Neuronal stem cell (in vitro differentiated cells): ENCODE measurements around the gene GARNL3.

ENCODE experiments used
- DNase-seq: peaks from one replicate; pipeline ENCODE4 v3.0.0-alpha.2; 2013; ENCODE audit warnings: low spot score
- H2AFZ ChIP-seq: one replicate; pipeline ENCODE4 v1.6.1; 2013; ENCODE audit warnings: mild to moderate bottlenecking, low read length, inconsistent platforms
- H2AK5ac ChIP-seq: 2 replicates; pipeline ENCODE4 v1.6.1; 2013; ENCODE audit warnings: low read depth, mild to moderate bottlenecking, inconsistent platforms, low read length, moderate library complexity, mixed read lengths
- H2BK120ac ChIP-seq: 2 replicates; pipeline ENCODE4 v1.6.1; 2013; ENCODE audit warnings: low read depth, mild to moderate bottlenecking, inconsistent platforms, low read length, moderate library complexity, mixed read lengths
- H2BK12ac ChIP-seq: one replicate; pipeline ENCODE4 v1.6.1; 2013; ENCODE audit warnings: low read length, inconsistent platforms
- H2BK15ac ChIP-seq: 2 replicates; pipeline ENCODE4 v1.6.1; 2013; ENCODE audit warnings: mild to moderate bottlenecking, low read length, inconsistent platforms, mixed read lengths
- H2BK5ac ChIP-seq: one replicate; pipeline ENCODE4 v1.6.1; 2013; ENCODE audit warnings: inconsistent platforms, mild to moderate bottlenecking, low read length, moderate library complexity
- H3K14ac ChIP-seq: one replicate; pipeline ENCODE4 v1.6.1; 2013; ENCODE audit warnings: low read length, inconsistent platforms
- H3K18ac ChIP-seq: 2 replicates; pipeline ENCODE4 v1.6.1; 2013; ENCODE audit warnings: low read length, inconsistent platforms
- H3K23ac ChIP-seq: 2 replicates; pipeline ENCODE4 v1.6.1; 2013; ENCODE audit warnings: low read depth, mild to moderate bottlenecking, mixed read lengths, low read length, inconsistent platforms; ENCODE audit not compliant: poor library complexity
- H3K27ac ChIP-seq: replicated peaks from 3 replicates; pipeline ENCODE4 v1.5.1; 2013; ENCODE audit warnings: low read length, inconsistent platforms
- H3K27me3 ChIP-seq, 3 experiments: 2 replicates each; pipeline ENCODE4 v1.6.1; 2013; ENCODE audit warnings: low read length in 3 of 3, mild to moderate bottlenecking in 2 of 3, inconsistent platforms in 1 of 3, low read depth in 1 of 3, mixed read lengths in 1 of 3, moderate library complexity in 1 of 3; ENCODE audit not compliant: control insufficient read depth in 3 of 3, insufficient read depth in 3 of 3
- H3K36me3 ChIP-seq, 2 donors: replicated peaks in 1 of 2; 2 replicates each; pipeline ENCODE4 v1.6.1; 2013; ENCODE audit warnings: low read length in 2 of 2; ENCODE audit not compliant: control insufficient read depth in 2 of 2, insufficient read depth in 2 of 2
- H3K4ac ChIP-seq: 2 replicates; pipeline ENCODE4 v1.6.1; 2013; ENCODE audit warnings: inconsistent platforms, mild to moderate bottlenecking, low read length, moderate library complexity
- H3K4me1 ChIP-seq, 2 donors: 1 replicate in 1 of 2; 2 replicates in 1 of 2; pipeline ENCODE4 v1.6.1; 2013; ENCODE audit warnings: low read length in 2 of 2, low read depth in 1 of 2; ENCODE audit not compliant: control insufficient read depth in 2 of 2, insufficient read depth in 1 of 2
- H3K4me2 ChIP-seq: one replicate; pipeline ENCODE4 v1.6.1; 2013; ENCODE audit warnings: mild to moderate bottlenecking, low read length, inconsistent platforms; ENCODE audit not compliant: insufficient read depth, poor library complexity, severe bottlenecking
- H3K4me3 ChIP-seq, 2 donors: 2 replicates each; pipeline ENCODE4 v1.5.1; 2013; ENCODE audit warnings: low read length in 2 of 2, mild to moderate bottlenecking in 2 of 2, inconsistent platforms in 1 of 2, moderate library complexity in 1 of 2
- H3K79me1 ChIP-seq: one replicate; pipeline ENCODE4 v1.6.1; 2013; ENCODE audit warnings: low read depth, mild to moderate bottlenecking, inconsistent platforms, low read length, moderate library complexity
- H3K9ac ChIP-seq: one replicate; pipeline ENCODE4 v1.6.1; 2013; ENCODE audit warnings: mild to moderate bottlenecking, low read depth, low read length, inconsistent platforms; ENCODE audit not compliant: poor library complexity
- H3K9me3 ChIP-seq, 2 donors: replicated peaks in 1 of 2; 2 replicates each; pipeline versions ENCODE3 to v1.6.1; 2013; ENCODE audit warnings: low read length in 2 of 2, mild to moderate bottlenecking in 2 of 2, inconsistent platforms in 1 of 2, low read depth in 1 of 2, mixed read lengths in 1 of 2, moderate library complexity in 1 of 2; ENCODE audit not compliant: control insufficient read depth in 2 of 2, insufficient read depth in 1 of 2
- H4K8ac ChIP-seq: one replicate; pipeline ENCODE4 v1.6.1; 2013; ENCODE audit warnings: low read depth, mild to moderate bottlenecking, inconsistent platforms, low read length, moderate library complexity
- H4K91ac ChIP-seq: one replicate; pipeline ENCODE4 v1.6.1; 2013; ENCODE audit warnings: low read length, low read depth, mild to moderate bottlenecking, inconsistent platforms; ENCODE audit not compliant: poor library complexity
- WGBS, 2 donors: extraction: QIAGEN DNeasy Blood & Tissue Kit; methylation state at CpG; one replicate each; pipeline ENCODE4 v1.1.7; 2013; ENCODE audit warnings: missing lambda C conversion rate in 2 of 2, mixed read lengths in 1 of 2; ENCODE audit not compliant: insufficient read length in 2 of 2, insufficient replicate concordance in 1 of 2; ENCODE audit errors: extremely low coverage in 2 of 2; 5-methylcytosine and 5-hydroxymethylcytosine counted together

Gene GARNL3

DNA sequence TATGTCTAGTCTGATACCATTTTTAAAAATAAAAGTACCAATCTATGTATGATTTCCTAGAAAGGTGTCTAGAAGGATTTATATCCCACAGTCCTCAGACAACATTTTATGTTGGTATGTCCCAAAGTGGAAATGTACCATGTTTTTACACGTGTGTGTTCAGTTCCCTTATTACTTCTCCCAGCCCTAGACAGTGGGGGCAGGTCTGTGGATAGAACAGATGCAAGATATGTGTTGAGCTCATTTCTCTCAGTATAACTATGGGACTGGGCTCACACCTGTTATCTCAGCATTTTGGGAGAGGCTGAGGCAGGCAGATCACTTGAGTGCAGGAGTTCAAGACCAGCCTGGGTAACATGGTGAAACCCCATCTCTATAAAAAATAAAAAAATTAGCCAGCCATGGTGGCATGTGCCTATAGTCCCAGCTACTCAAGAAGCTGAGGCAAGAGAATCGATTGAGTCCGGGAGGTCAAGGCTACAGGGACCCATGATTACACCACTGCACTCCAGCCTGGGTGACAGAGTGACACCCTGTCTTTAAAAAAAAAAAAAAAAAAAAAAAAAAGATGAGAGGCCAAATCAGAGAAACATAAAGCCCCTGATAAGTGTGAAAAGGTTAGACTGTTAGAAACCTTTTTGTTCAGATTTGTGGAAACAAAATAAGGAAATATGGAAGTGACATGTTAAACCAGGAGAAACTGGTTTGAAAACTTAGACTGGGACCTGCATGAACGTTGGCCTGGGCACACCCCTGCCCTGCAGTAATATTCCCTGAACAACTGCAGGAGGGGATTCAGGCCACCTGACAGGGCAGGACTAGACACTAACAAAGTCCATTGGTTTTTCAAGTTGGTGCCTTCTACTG lies 125.0 kb downstream of the GARNL3 start:
- Histone ChIP-seq H3K18ac (no peak overlapping the region), H3K27me3 (no peaks in the 10 kb centered on the region), H3K79me1 (no peaks in the 10 kb centered on the region), H4K8ac (no peak overlapping the region), H3K14ac (no peak overlapping the region), H3K9ac (no peak overlapping the region), H2BK5ac (no peak overlapping the region), H3K9me3 (no peaks in the 10 kb centered on the region), H3K4me3 (no peak overlapping the region), H3K27ac (no peak overlapping the region), H2AK5ac (no peak overlapping the region), H2BK15ac (no peak overlapping the region), H2BK120ac (no peak overlapping the region), H3K36me3 (no peaks in the 10 kb centered on the region), H2AFZ (no peak overlapping the region), H3K4me2 (no peak overlapping the region), H4K91ac (no peak overlapping the region), H2BK12ac (no peak overlapping the region), H3K23ac (no peak overlapping the region), H3K4ac (no peak overlapping the region), H3K4me1 (peaks cover 0 to 26% of the 10 kb centered on the region in 2 donors)
- WGBS, 2 donors: no CpG with 5 or more reads among the region's 4 CpGs
- no peak for DNase-seq

GRCh38 chr9:127390248-127390545 lies 125.6 kb downstream of the GARNL3 start:
- Histone ChIP-seq H3K4me3 (no peak overlapping the region), H3K9me3 (no peaks in the 10 kb centered on the region), H3K36me3 (no peaks in the 10 kb centered on the region), H3K14ac (no peak overlapping the region), H2BK120ac (no peak overlapping the region), H2BK5ac (no peak overlapping the region), H2AFZ (no peak overlapping the region), H2BK15ac (no peak overlapping the region), H2AK5ac (no peak overlapping the region), H3K4me2 (no peak overlapping the region), H3K27me3 (peaks cover 0 to 2% (median 0%) of the 10 kb centered on the region in 3 experiments), H3K79me1 (no peaks in the 10 kb centered on the region), H3K4me1 (peaks cover 0 to 26% of the 10 kb centered on the region in 2 donors), H4K91ac (no peak overlapping the region), H3K4ac (no peak overlapping the region), H3K27ac (no peak overlapping the region), H3K18ac (no peak overlapping the region), H2BK12ac (no peak overlapping the region), H3K23ac (no peak overlapping the region), H3K9ac (no peak overlapping the region), H4K8ac (no peak overlapping the region)
- DNase-seq: no peak
- no CpG with 5 or more reads among the region's 2 CpGs for WGBS, 2 donors

GRCh38 chr9:127390563-127390962 lies 126.0 kb downstream of the GARNL3 start:
- Histone ChIP-seq H3K14ac (no peak overlapping the region), H3K27ac (no peak overlapping the region), H2BK12ac (no peak overlapping the region), H3K4me2 (no peak overlapping the region), H2AFZ (no peak overlapping the region), H3K23ac (no peak overlapping the region), H3K4me1 (peaks cover 0 to 26% of the 10 kb centered on the region in 2 donors), H3K18ac (no peak overlapping the region), H3K9ac (no peak overlapping the region), H2BK120ac (no peak overlapping the region), H4K91ac (no peak overlapping the region), H3K9me3 (no peaks in the 10 kb centered on the region), H3K36me3 (no peaks in the 10 kb centered on the region), H2AK5ac (peak overlapping the region; percentile 56), H3K79me1 (no peaks in the 10 kb centered on the region), H4K8ac (no peak overlapping the region), H2BK5ac (no peak overlapping the region), H3K4me3 (no peak overlapping the region), H3K27me3 (peaks cover 0 to 6% (median 0%) of the 10 kb centered on the region in 3 experiments), H3K4ac (no peak overlapping the region), H2BK15ac (no peak overlapping the region)
- WGBS, 2 donors: no CpG with 5 or more reads among the region's 5 CpGs
- DNase-seq: no peak

GRCh38 chr9:127392166-127392565 lies 127.6 kb downstream of the GARNL3 start:
- H2AFZ ChIP-seq: no peak overlapping the region
- no peak overlapping the region for H2BK12ac ChIP-seq
- DNase-seq: no peak
- no peak overlapping the region for H4K8ac ChIP-seq
- no peak overlapping the region for H3K4me3 ChIP-seq
- H3K36me3 ChIP-seq: no peaks in the 10 kb centered on the region
- H2BK15ac ChIP-seq: no peak overlapping the region
- H3K9ac ChIP-seq: no peak overlapping the region
- H2BK5ac ChIP-seq: no peak overlapping the region
- H2BK120ac ChIP-seq: no peak overlapping the region
- no peak overlapping the region for H3K4ac ChIP-seq
- H3K79me1 ChIP-seq: no peaks in the 10 kb centered on the region
- no peak overlapping the region for H3K4me2 ChIP-seq
- H3K14ac ChIP-seq: no peak overlapping the region
- H4K91ac ChIP-seq: no peak overlapping the region
- H3K18ac ChIP-seq: no peak overlapping the region
- peaks cover 6 to 31% of the 10 kb centered on the region in 2 donors for H3K4me1 ChIP-seq
- H3K27me3 ChIP-seq: peaks cover 0 to 10% (median 0%) of the 10 kb centered on the region in 3 experiments
- no peak overlapping the region for H2AK5ac ChIP-seq
- no peak overlapping the region for H3K27ac ChIP-seq
- peaks cover 0 to 2% of the 10 kb centered on the region in 2 donors for H3K9me3 ChIP-seq
- no CpG with 5 or more reads among the region's 5 CpGs for WGBS, 2 donors
- H3K23ac ChIP-seq: no peak overlapping the region
